ENCODE data around the gene PTPRD. TPM values are rescaled to one million over a fixed set of nuclear protein-coding genes. Genes with fewer than 3 reads are reported as not detected.

Gene PTPRD
- total RNA-seq, 1 experiment from 2014 or later = 32.5 TPM

DNA sequence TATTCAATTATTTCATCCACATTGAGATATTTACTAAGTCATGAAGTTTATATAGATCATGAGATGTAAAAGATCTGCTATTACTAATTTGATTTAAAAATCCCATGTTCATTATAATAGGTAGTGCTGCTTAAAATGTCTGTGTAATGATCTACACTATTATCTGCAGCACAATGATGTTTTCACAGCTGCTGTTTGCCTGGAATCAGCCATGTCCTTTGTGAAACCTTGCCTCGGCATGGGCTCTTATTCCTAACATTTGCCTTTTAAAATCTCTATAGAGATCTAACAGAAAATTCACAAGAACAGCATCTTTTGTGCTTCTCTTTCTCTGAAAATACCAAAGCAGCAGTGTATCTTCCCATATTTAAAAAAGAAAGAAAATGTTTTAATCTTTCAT lies 444.6 kb downstream of the PTPRD start:
- peaks cover 0 to 2% of the 10 kb centered on the region in 2 experiments; a peak in 1 of 4 replicates for H3K4me1 Mint-ChIP-seq

More for the DNA sequence above, 444.6 kb downstream of the PTPRD start:
- no peaks in the 10 kb centered on the region for H3K79me2 ChIP-seq (ENCODE audit: insufficient read depth, low read length)
- WGBS (ENCODE audit: extremely low coverage, insufficient read length, low lambda C conversion rate) = no CpG with 5 or more reads among the region's 1 CpG
- H4K91ac ChIP-seq (ENCODE audit: insufficient read length, low read depth, low read length) = no peak overlapping the region
- no peak overlapping the region for H2BK5ac ChIP-seq (ENCODE audit: insufficient read length, low read length)
- H2AFZ ChIP-seq (ENCODE audit: low read length) = no peak overlapping the region
- H2BK12ac ChIP-seq (ENCODE audit: insufficient read length, low read depth, low read length) = no peak overlapping the region
- no peak overlapping the region for H2AK5ac ChIP-seq (ENCODE audit: insufficient read length, low read length)
- no peak overlapping the region for H3K4me2 ChIP-seq (ENCODE audit: insufficient read depth, insufficient read length, low read length)
- H3K56ac ChIP-seq (ENCODE audit: insufficient read length, low read depth, low read length) = no peak overlapping the region
- H4K5ac ChIP-seq (ENCODE audit: insufficient read length, low read depth, low read length) = no peak overlapping the region
- H3K4me1 ChIP-seq (ENCODE audit: insufficient read depth, low read length) = no peaks in the 10 kb centered on the region
- no peak overlapping the region for H3K4ac ChIP-seq (ENCODE audit: low read depth, low read length)
- H4K8ac ChIP-seq (replicated peaks; ENCODE audit: insufficient read length, low read depth, low read length) = no peak overlapping the region
- no peaks in the 10 kb centered on the region for H3K9me3 ChIP-seq (ENCODE audit: control insufficient read depth, low read depth, low read length)
- no peak overlapping the region for H3K27ac Mint-ChIP-seq
- no peaks in the 10 kb centered on the region for H3K27me3 Mint-ChIP-seq (ENCODE audit: low read depth)
- no peak overlapping the region for H3K4me3 Mint-ChIP-seq
- no peaks in the 10 kb centered on the region; a peak in 1 of 5 replicates for H3K9me3 Mint-ChIP-seq
- no peaks in the 10 kb centered on the region for H3K36me3 Mint-ChIP-seq (ENCODE audit: insufficient read depth in 1 of 3, low read depth in 3 of 3)
- H2BK120ac ChIP-seq (ENCODE audit: low read depth, low read length, poor library complexity, severe bottlenecking) = no peak overlapping the region
- no peak overlapping the region for H2BK20ac ChIP-seq (ENCODE audit: low read depth, low read length, poor library complexity, severe bottlenecking)
- no peak overlapping the region for H3K14ac ChIP-seq (ENCODE audit: insufficient read depth, low read length)
- H3K23me2 ChIP-seq (ENCODE audit: insufficient read length, low read depth, low read length, poor library complexity, severe bottlenecking) = no peaks in the 10 kb centered on the region
- no peaks in the 10 kb centered on the region for H3K27me3 ChIP-seq (ENCODE audit: insufficient read depth, low read length)
- H3T11ph ChIP-seq (ENCODE audit: low read length) = no peak overlapping the region
- no peak overlapping the region for H2BK15ac ChIP-seq (ENCODE audit: low read depth, low read length)
- TF ChIP-seq, protein P1, sequence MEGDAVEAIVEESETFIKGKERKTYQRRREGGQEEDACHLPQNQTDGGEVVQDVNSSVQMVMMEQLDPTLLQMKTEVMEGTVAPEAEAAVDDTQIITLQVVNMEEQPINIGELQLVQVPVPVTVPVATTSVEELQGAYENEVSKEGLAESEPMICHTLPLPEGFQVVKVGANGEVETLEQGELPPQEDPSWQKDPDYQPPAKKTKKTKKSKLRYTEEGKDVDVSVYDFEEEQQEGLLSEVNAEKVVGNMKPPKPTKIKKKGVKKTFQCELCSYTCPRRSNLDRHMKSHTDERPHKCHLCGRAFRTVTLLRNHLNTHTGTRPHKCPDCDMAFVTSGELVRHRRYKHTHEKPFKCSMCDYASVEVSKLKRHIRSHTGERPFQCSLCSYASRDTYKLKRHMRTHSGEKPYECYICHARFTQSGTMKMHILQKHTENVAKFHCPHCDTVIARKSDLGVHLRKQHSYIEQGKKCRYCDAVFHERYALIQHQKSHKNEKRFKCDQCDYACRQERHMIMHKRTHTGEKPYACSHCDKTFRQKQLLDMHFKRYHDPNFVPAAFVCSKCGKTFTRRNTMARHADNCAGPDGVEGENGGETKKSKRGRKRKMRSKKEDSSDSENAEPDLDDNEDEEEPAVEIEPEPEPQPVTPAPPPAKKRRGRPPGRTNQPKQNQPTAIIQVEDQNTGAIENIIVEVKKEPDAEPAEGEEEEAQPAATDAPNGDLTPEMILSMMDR (conservative IDR thresholded peaks at IDR 0.05) = no peak
- no peak overlapping the region for H3K9ac ChIP-seq (ENCODE audit: extremely low read depth, insufficient read length, low read length)
- no peaks in the 10 kb centered on the region for H3K79me1 ChIP-seq (ENCODE audit: insufficient read depth, low read depth, low read length, poor library complexity, severe bottlenecking)
- H3K18ac ChIP-seq (ENCODE audit: insufficient read length, low read depth, low read length) = no peak overlapping the region
- DNase-seq = no peak
- H3K23ac ChIP-seq (ENCODE audit: insufficient read length, low read depth, low read length) = no peak overlapping the region
- H4K20me1 ChIP-seq (ENCODE audit: control insufficient read depth, insufficient read depth, insufficient read length) = no peaks in the 10 kb centered on the region
- no peak overlapping the region for H3K27ac ChIP-seq (ENCODE audit: insufficient read length, low read depth, low read length)

Data from H9 (cell line).